Measurements from ENCODE around the gene GPC5. TPM values are rescaled to one million over a fixed set of nuclear protein-coding genes. Genes with fewer than 3 reads are reported as not detected.
A peak's percentile ranks its signal among the peaks of the same experiment; 100 is the strongest.
"Not testable (repeated sequence)": the region's sequence is repeated elsewhere in the genome, so short reads cannot be mapped to it uniquely, and the experiment has no call there.

Gene GPC5
- total RNA-seq, 1 experiment from 2014 or later: 0.50 TPM

DNA sequence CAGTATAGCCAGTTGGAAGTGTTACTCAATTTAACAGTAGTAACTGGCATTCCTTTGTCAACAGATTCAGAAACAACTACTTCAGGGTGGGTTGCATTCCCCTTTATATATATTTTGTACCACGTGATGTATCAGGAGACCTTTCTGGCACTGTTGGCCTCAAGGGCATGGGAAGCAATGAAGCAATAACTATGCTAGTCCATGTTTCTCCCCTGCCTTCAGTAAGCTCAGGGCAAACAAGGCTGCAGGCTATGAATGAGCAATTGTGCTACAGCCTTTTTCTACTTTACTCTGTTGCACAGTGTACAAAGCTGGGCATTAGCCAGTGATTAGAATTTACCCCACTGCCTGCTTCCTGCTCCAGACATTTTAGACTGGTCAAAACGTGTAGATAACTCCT is 348.8 kb downstream of the GPC5 start:
- in situ Hi-C loops (cut with HindIII; ENCODE audit: low pct_unique_long_range_greater_than_20kb, low sequenced_read_pairs): no loop called here

DNA sequence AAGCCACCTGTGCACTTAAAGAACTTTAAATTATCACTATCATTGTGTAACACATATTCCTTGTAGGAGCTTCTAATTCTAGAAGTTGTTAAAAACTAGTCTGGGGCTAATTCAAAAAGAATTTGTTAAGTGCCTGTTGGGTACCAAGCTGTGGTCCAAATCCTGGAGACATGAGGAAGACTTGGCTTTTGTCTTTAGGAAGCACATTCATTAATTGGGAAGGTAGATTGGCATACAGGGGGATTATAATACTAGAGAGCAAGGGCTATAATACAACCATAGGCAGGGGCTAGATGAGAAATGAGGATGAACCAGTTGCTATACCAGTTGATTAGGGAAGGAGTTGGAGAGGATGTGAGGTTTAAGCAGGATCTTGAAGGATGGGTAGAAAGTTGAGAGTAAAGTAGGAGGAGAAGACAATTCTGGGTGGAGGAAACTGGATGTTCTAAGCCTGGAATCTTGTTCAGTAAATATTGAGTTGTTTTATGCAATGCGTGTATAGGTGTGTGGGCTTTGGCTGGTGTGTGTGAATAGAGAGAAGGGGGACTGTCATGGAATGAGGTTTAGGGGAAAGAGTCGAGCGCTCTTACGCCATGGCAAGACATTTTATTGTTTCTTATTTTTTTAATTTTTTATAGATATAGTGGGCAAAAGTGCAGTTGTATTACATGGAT is 350.1 kb downstream of the GPC5 start:
- in situ Hi-C loops (cut with HindIII; ENCODE audit: low pct_unique_long_range_greater_than_20kb, low sequenced_read_pairs): no loop called here
- DNase-seq (ENCODE audit: low read depth, low spot score): no peak

More for the DNA sequence above, 348.8 kb downstream of the GPC5 start:
- peak; percentile 83 for DNase-seq (ENCODE audit: low read depth, low spot score)

DNA sequence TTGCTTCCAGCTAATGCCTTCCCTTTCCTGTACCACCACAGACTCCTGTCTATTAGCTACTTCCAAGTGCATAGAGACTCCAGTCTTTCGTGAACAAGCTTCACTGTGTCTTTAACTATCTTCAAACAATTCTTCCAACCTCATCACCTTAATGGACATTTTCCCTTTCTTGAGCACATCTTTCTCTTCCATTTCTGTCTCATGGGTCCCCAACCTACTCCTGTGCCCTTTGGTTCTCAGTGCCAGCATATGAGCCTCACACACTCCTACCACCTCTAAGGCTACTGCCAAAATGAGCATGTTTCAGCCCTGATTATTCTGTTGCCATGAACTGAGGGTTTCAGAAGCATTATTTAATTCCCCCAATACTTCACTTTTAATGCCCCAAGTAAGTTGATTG is 360.3 kb downstream of the GPC5 start:
- no peak for DNase-seq (ENCODE audit: low read depth, low spot score)
- in situ Hi-C loops (cut with HindIII; ENCODE audit: low pct_unique_long_range_greater_than_20kb, low sequenced_read_pairs): no loop called here

DNA sequence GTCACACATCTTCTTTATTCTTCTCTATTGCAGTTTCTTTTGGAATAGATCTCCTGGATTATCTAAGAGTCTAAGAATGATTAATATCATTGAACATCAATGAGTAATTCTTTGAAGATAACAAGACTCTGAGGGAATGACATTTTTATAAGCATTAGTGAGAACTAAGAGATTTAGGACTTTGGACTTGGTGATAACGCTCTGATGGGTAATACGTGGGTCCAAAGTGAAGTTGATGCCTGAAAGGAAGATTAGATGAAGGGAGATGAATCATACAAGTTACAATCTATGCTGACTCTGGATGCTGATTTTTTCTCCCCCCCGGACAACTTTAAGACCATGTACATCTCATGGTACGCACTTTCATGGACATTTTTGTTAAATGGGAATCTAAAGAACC is 364.5 kb downstream of the GPC5 start:
- in situ Hi-C loops (cut with HindIII; ENCODE audit: low pct_unique_long_range_greater_than_20kb, low sequenced_read_pairs): no loop called here
- no peak for DNase-seq (ENCODE audit: low read depth, low spot score)

DNA sequence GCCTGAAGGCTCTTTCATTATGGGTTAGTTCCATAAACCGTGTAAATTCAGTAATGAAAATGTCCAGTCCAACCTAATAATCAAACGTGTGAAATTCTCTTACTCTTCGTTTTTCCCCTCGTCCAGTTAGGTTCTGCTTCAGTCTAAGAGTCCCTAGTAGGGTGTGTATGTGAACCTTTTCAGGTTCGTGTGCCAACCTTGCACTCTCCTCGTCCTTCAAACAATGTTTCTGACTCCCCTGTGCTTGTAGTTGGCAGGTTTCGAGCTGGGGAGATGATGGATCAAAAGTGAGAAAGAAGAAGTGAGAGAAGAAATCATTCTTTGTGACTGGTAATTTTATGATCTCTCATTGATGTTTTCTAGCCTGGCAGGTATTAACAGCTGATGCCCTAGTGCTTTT is 366.1 kb downstream of the GPC5 start:
- in situ Hi-C loops (cut with HindIII; ENCODE audit: low pct_unique_long_range_greater_than_20kb, low sequenced_read_pairs): no loop called here
- no peak for DNase-seq (ENCODE audit: low read depth, low spot score)

DNA sequence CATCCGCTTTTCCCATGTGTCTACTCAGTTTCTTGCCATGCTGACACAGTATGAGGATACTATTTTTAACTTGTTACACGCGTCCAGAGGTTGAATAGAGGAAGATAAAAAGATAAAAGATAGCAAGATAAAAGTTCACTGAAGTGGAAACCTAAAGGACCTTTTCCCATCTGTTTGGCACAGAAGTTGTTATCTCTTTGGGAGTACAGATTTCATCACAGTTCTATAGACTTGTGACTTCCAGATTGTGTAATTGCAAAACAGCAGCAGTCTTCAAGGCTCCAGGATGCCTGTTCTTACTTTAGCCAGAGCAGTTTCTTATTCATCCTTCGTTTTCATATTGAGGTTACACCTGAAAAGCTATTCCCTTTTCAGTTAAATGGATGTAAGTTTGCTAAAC is 369.2 kb downstream of the GPC5 start:
- in situ Hi-C loops (cut with HindIII; ENCODE audit: low pct_unique_long_range_greater_than_20kb, low sequenced_read_pairs): no loop called here
- no peak for DNase-seq (ENCODE audit: low read depth, low spot score)

GRCh38 chr13:91768746-91769145 is 370.3 kb downstream of the GPC5 start:
- in situ Hi-C loops (cut with HindIII; ENCODE audit: low pct_unique_long_range_greater_than_20kb, low sequenced_read_pairs): no loop called here
- DNase-seq (ENCODE audit: low read depth, low spot score): no peak

GRCh38 chr13:91771229-91771628 is 372.8 kb downstream of the GPC5 start:
- no peak for DNase-seq (ENCODE audit: low read depth, low spot score)
- in situ Hi-C loops (cut with HindIII; ENCODE audit: low pct_unique_long_range_greater_than_20kb, low sequenced_read_pairs): no loop called here

- DNase-seq (ENCODE audit: low read depth, low spot score): no peak
- in situ Hi-C loops (cut with HindIII; ENCODE audit: low pct_unique_long_range_greater_than_20kb, low sequenced_read_pairs): no loop called here
Observed at GRCh38 chr13:91773591-91774227, 375.3 kb downstream of the GPC5 start.

GRCh38 chr13:91774397-91774796 is 376.0 kb downstream of the GPC5 start:
- in situ Hi-C loops (cut with HindIII; ENCODE audit: low pct_unique_long_range_greater_than_20kb, low sequenced_read_pairs): no loop called here
- no peak for DNase-seq (ENCODE audit: low read depth, low spot score)

- DNase-seq (ENCODE audit: low read depth, low spot score): no peak
- in situ Hi-C loops (cut with HindIII; ENCODE audit: low pct_unique_long_range_greater_than_20kb, low sequenced_read_pairs): no loop called here
Observed at GRCh38 chr13:91776611-91777193, 378.3 kb downstream of the GPC5 start.

- in situ Hi-C loops (cut with HindIII; ENCODE audit: low pct_unique_long_range_greater_than_20kb, low sequenced_read_pairs): no loop called here
- no peak for DNase-seq (ENCODE audit: low read depth, low spot score)
Observed at GRCh38 chr13:91778123-91778522, 379.7 kb downstream of the GPC5 start.

GRCh38 chr13:91781982-91782691 is 383.7 kb downstream of the GPC5 start:
- in situ Hi-C loops (cut with HindIII; ENCODE audit: low pct_unique_long_range_greater_than_20kb, low sequenced_read_pairs): not testable (repeated sequence)
- DNase-seq (ENCODE audit: low read depth, low spot score): peak; percentile 76

- in situ Hi-C loops (cut with HindIII; ENCODE audit: low pct_unique_long_range_greater_than_20kb, low sequenced_read_pairs): no loop called here
- peak; percentile 14 for DNase-seq (ENCODE audit: low read depth, low spot score)
Observed at GRCh38 chr13:91785431-91786119, 387.2 kb downstream of the GPC5 start.

DNA sequence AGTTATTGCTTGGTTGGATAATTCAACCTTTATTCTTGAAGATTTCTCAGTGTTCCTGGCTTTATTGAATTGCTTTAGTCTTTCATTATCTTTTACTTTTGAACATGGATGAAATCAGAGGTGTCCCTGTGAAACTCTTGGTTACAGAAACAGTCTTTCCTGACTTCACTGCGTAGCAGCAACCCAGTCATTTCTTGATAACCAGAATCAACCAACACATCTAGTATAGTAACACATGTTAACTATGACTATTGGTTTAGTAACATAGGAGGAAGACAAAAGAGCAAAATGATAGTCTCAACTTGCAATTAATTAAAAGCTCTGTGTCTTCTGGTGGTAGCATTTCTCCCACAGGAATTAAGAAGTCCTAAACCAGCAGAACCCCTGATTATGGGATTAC is 393.6 kb downstream of the GPC5 start:
- in situ Hi-C loops (cut with HindIII; ENCODE audit: low pct_unique_long_range_greater_than_20kb, low sequenced_read_pairs): no loop called here
- no peak for DNase-seq (ENCODE audit: low read depth, low spot score)

DNA sequence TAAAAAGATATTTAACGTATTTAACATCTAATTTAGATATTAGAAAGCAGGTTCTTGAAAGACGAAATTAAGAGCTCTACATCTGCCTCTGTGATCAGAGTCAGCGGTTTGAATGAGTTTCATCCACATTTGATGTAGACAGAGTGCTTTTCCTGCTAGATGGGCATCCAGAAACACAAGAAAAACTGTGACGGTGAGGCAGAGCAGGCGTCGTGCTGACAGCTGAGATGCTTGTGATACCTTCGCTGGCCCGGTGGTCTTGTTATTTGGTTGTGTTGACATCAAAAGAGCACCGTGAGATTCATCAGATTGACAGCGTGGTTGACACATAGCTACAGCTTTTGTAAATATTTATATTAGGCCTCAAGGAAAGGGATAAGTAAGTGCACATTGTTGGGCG is 399.1 kb downstream of the GPC5 start:
- in situ Hi-C loops (cut with HindIII; ENCODE audit: low pct_unique_long_range_greater_than_20kb, low sequenced_read_pairs): no loop called here
- no peak for DNase-seq (ENCODE audit: low read depth, low spot score)

GRCh38 chr13:91798338-91798737 is 399.9 kb downstream of the GPC5 start:
- in situ Hi-C loops (cut with HindIII; ENCODE audit: low pct_unique_long_range_greater_than_20kb, low sequenced_read_pairs); DNase-seq (ENCODE audit: low read depth, low spot score): not testable (repeated sequence)

- DNase-seq (ENCODE audit: low read depth, low spot score); in situ Hi-C loops (cut with HindIII; ENCODE audit: low pct_unique_long_range_greater_than_20kb, low sequenced_read_pairs): not testable (repeated sequence)
Observed at GRCh38 chr13:91801772-91802171, 403.4 kb downstream of the GPC5 start.

Measured in SK-MEL-5 (cell line).